H54 (cell line): ENCODE data around the gene GART.
"Not testable (repeated sequence)": the region's sequence is repeated elsewhere in the genome, so short reads cannot be mapped to it uniquely, and the experiment has no call there.

Experiments
- DNase-seq: peaks from one replicate; pipeline ENCODE4 v3.0.0; 2011; ENCODE audit warnings: low spot score, mixed read lengths; ENCODE audit not compliant: insufficient read length
- FAIRE-seq: peaks from 3 replicates; lab custom pipeline; 2011; peaks lifted over from hg19 to GRCh38; lab: Jason Lieb, UNC
- POLR2A ChIP-seq: IDR thresholded peaks from 2 replicates; pipeline ENCODE4 v1.6.1; 2011; ENCODE audit warnings: low read depth, mild to moderate bottlenecking, low read length

Gene GART

DNA sequence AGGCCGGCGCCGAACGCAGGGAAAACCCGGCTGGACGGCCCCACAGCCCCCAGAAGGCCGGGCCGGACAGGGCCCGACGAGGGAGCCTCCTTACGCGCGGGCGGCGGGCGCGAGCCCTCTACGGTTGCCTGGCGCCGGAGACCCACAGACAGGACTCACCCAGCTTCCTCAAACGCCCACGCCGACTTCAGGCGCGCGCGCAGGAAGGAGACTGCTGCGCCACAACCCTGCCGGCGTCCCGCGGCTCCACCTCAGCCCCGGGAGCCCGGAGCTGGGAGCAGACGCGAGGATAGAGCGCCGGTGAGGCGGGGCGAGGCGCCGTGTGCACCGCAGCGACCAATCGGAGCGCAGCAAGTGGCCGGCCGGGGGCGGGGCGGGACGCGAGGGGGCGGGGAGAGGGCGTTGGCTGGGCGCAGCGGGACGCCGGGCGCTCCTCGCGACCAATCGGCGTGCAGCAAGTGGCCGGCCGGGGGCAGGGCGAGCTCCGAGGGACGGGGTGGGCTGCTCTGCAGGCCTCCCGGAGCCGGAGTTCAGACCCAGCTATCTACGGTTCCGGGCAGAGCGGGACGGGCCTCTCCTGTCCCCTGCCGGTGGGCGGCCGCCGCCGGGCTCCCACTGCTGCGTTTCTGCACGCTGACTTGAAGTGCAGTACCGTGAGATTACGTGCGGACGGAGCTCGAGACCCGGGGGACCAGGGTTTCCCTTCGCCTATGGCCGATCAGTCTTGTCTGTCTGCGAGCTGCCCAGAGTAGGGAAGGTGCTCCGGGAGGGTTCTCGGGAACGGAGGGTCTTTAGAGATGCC is 62.0 kb downstream of the GART start, which contains the start of gene TMEM50B:
Gene TMEM50B (minus strand): TSS at position 296 of the 802 bp plus-strand sequence. CDS start 11,089 bp downstream, outside the sequence.
- TF ChIP-seq POLR2A: peak; percentile 99
- FAIRE-seq (no peak), DNase-seq (peak; percentile 99)

DNA sequence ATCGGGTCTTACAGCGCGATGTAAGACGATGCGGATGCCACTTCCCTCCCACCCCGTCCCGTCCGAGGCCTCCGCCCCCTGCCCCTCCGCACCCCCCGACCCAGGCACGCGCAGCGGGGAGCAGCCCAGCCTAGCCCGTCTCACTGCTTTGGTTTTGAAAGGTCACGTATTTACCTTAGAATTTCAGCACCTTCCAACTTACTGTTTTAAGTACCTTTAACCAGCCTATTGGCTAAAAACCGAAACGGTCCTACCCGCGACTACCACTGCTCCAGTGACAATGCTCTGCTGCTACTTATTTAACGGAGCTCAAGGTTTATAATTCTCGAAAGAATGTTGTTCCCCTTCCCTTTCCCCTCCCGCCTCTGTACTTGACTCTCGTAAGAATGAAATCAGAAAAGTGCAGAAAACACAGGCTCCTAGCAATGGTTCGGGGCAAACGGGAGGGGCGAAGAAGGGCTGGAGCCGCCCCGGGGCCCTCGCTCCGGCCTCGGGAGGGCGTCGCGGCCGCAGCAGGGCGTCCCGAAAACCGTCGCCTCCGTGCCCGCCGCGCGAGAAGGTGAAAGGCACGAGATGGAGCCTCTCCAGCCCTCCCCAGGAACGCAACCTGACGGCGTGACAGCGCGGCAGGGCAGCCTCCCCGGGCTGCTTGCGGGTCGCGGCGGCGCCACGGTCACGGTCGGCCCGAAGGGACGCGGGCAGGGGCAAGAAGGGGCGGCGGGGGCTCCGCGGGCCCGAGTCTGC is 62.8 kb downstream of the GART start:
- FAIRE-seq (no peak), DNase-seq (peak; percentile 43)
- TF ChIP-seq POLR2A: no peak; the same call in 1 of the 2 replicates

DNA sequence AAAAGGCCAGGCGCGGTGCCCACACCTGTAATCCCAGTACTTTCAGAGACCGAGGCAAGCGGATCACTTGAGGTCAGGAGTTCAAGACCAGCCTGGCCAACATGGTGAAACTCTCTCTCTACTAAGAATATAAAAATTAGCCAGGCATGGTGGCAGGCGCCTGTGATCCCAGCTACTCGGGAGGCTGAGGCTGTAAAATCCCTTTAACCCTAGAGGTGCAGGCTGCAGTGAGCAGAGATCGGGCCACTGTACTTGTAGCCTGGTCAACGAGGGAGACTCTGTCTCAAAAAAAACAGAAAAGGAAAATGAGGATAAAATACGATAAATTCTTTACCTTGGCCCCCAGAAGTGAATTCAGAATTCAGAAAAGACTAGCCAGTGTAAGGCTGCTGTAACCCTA is 63.7 kb downstream of the GART start:
- no peak for TF ChIP-seq POLR2A
- DNase-seq: no peak
- FAIRE-seq: no peak

DNA sequence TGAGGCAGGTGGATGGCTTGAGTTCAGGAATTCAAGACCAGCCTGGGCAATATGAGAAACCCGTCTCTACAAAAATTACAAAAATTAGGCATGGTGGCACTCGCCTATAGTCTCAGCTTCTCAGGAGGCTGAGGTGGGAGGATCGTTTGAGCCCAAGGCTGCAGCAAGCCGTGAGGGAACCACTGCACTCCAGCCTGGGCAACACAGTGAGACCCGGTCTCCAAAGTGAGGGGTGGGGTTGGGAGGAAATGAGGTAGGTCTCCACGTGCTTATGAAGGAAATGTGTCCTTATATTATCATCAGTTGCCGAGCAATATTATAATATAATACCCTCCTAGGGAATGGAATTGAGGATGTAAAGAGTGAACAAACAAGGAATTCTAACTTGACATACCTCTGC is 64.9 kb downstream of the GART start:
- FAIRE-seq (no peak), DNase-seq (no peak)
- no peak for TF ChIP-seq POLR2A

DNA sequence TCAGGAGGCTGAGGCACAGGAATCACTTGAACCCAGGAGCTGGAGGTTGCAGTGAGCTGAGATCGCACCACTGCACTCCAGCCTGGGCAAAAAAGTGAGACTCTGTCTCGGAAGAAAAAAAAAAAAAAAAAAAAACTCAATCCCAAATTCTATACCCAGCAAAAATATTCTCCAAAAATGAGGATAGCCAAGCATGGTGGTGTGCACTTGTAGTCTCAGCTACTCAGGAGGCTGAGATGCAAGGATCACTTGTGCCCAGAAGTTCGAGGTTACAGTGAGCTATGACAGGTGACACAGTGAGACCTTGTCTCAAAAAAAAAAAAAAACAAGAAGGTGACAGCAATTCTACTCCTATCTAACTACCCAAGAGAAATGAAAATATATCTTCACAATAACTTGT is 68.6 kb downstream of the GART start:
- TF ChIP-seq POLR2A: no peak
- DNase-seq: no peak
- no peak for FAIRE-seq

DNA sequence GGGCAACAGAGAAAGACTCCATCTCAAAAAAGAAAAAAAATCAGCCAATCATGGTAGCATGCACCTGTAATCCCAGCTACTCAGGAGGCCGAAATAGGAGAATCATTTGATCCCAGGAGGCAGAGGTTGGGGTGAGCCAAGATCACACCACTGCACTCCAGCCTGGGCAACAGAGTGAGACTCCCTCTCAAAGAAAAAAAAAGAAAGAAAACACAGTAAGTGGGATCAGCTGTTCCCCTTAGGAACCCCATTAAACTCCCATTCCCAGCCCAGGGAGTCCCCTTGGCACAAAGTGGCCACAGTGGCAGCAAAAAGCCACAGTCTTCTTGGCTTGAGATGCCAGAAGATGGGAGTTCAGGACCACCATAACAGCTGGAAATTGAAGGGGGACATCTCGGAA is 71.2 kb downstream of the GART start:
- no peak for TF ChIP-seq POLR2A
- no peak for FAIRE-seq
- no peak for DNase-seq

DNA sequence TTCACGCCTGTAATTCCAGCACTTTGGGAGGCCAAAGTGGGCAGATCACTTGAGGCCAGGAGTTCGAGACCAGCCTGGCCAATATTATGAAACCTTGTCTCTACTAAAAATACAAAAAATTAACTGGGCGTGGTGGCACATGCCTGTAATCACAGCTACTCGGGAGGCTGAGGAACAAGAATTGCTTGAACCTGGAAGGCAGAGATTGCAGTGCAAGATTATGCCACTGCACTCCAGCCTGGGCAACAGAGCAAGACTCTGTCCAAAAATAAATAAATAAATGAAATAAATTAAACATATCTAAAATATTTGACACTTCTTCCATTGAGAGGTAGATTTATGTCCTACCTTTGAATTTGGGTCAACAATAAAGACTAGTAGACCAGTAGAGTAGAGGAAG is 72.7 kb downstream of the GART start:
- not testable (repeated sequence) for DNase-seq, FAIRE-seq

DNA sequence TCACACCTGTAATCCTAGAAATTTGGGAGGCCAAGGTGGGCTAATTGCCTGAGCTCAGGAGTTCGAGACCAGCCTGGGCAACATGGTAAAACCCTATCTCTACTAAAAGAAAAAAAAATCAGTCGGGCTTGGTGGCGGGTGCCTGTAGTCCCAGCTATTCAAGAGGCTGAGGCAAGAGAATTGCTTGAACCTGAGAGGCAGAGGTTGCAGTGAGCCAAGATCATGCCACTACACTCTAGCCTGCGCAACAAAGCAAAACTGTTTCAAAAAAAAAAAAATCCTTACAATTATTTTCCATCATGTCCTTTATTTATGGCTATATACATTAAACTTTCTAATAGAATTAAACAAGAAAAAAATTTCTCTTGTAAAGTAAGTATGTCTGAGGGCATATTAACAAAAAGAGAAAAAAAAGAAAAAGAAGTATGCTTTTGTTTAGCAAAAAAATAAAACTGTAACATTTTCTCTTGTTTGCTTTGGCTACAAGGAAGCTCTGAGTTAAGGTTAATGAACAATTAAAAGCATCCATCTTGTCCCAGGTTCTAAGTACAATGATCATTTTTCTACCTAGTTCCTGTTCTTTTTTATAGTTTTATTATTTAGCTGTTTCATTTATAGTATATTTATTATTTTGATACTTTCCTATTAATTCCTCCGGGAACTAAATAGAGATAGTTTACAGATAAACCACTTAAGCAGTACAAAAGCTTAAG is 80.2 kb downstream of the GART start:
- TF ChIP-seq POLR2A: no peak
- no peak for FAIRE-seq

DNA sequence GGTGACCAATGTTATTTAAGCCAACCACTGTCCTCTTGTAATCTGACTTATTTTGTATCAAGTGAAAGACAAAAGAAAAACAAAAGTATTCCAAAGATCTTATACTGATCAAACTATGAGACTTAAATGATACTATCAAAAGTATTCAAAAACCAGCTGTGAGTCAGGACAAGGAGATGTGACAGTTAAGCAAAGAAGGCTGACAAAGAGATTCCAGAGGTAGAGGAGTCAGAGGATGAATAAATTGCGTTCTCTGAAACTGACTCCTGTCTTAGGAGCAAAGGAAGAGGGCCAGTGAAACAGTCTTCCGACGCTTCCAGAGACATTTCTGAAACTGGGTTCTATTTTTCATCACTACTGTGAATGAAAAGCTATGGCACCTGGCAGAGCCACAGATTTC is 83.1 kb downstream of the GART start:
- FAIRE-seq: no peak

More for the DNA sequence above, 80.2 kb downstream of the GART start:
- no peak for DNase-seq

DNA sequence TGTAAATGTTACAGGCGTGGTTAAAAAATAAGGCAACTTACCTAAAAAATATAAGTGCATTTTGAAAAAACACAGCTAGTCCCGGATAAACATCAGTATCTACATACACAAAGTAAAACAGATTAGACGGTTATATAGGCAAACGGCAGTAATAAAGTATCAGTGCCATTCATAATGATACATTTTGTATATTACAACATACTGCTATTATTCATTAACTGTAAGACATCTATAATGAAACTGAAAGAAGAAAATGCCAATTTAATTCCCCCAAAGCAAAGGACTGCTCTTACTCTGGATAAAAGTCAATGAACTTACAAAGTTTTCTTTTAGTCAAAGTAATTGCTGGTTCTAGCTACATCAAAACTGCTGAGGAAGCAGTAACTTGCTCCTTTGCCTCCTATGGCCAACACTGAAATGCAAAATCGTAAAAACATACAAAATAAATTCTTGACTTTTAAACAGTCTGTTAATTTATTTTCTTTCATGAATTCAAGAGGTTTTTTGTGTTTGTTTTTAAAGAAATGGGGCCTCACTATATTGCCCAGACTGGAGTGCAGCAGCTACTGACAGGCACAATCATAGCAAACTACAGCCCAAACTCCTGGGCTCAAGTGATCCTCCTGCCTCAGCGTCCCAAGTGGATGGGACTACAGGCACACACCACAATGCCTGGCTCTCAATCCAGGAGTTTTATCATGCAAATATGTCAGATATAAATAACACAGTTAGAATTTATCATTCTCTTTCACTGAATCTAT is 86.1 kb downstream of the GART start:
- no peak for TF ChIP-seq POLR2A
- FAIRE-seq (no peak), DNase-seq (no peak)

More for the DNA sequence above, 83.1 kb downstream of the GART start:
- TF ChIP-seq POLR2A: no peak
- DNase-seq: no peak
